CD14-positive monocyte (primary cell): ENCODE measurements around the gene SLC38A3. TPM values are rescaled to one million over a fixed set of nuclear protein-coding genes. Genes with fewer than 3 reads are reported as not detected.

Experiments
- DNase-seq, 3 donors: peaks; one replicate each; pipeline ENCODE4 v3.0.0-alpha.2; 2011 to 2022
- H2AFZ ChIP-seq: 2 replicates; pipeline ENCODE4 v1.6.0; 2012; ENCODE audit warnings: mild to moderate bottlenecking, low read depth, low read length, inconsistent platforms; ENCODE audit not compliant: insufficient read depth, poor library complexity, severe bottlenecking
- H3K27ac ChIP-seq, 2 donors: 1 replicate in 1 of 2; 2 replicates in 1 of 2; pipeline ENCODE4 v1.5.1; 2012 to 2013; ENCODE audit warnings: low read length in 2 of 2, control low read depth in 1 of 2, inconsistent platforms in 1 of 2, low read depth in 1 of 2, mild to moderate bottlenecking in 1 of 2
- H3K27me3 ChIP-seq, 2 donors: one replicate each; pipeline versions ENCODE4 v1.6.0 to v1.6.1; 2011 to 2013; ENCODE audit warnings: low read length in 2 of 2; ENCODE audit not compliant: control insufficient read depth in 2 of 2, insufficient read depth in 2 of 2
- H3K36me3 ChIP-seq, 2 donors: replicated peaks in 1 of 2; 1 replicate in 1 of 2; 2 replicates in 1 of 2; pipeline versions ENCODE4 v1.5.1 to v1.6.1; 2012 to 2013; ENCODE audit warnings: low read length in 2 of 2, control low read depth in 1 of 2, inconsistent platforms in 1 of 2, mild to moderate bottlenecking in 1 of 2; ENCODE audit not compliant: insufficient read depth in 2 of 2, control insufficient read depth in 1 of 2
- H3K4me1 ChIP-seq, 2 donors: 1 replicate in 1 of 2; 2 replicates in 1 of 2; pipeline versions ENCODE4 v1.5.1 to v1.6.1; 2012 to 2013; ENCODE audit warnings: low read length in 2 of 2, control low read depth in 1 of 2, inconsistent platforms in 1 of 2, mild to moderate bottlenecking in 1 of 2, moderate library complexity in 1 of 2; ENCODE audit not compliant: insufficient read depth in 2 of 2, control insufficient read depth in 1 of 2
- H3K4me2 ChIP-seq: replicated peaks from 2 replicates; pipeline ENCODE3; 2012; ENCODE audit warnings: low read length, moderate library complexity, mild to moderate bottlenecking; ENCODE audit not compliant: poor library complexity, severe bottlenecking; ENCODE audit errors: extremely low read depth
- H3K4me3 ChIP-seq, 3 experiments: fragments of 200-600 bp in 1 of 3; sonication (generic) in 1 of 3; replicated peaks in 1 of 3; 1 replicate in 2 of 3; 2 replicates in 1 of 3; pipeline ENCODE4 v1.5.1; 2011 to 2013; ENCODE audit warnings: low read length in 3 of 3, mild to moderate bottlenecking in 3 of 3, control low read depth in 2 of 3, low read depth in 2 of 3, inconsistent platforms in 1 of 3, moderate library complexity in 1 of 3
- H3K79me2 ChIP-seq: 2 replicates; pipeline ENCODE4 v1.6.0; 2012; ENCODE audit warnings: mild to moderate bottlenecking, control low read depth, inconsistent platforms, low read length, moderate library complexity; ENCODE audit not compliant: insufficient read depth
- H3K9ac ChIP-seq: 2 replicates; pipeline ENCODE4 v1.6.0; 2017; ENCODE audit warnings: low read length, mild to moderate bottlenecking; ENCODE audit not compliant: insufficient read depth, poor library complexity, severe bottlenecking
- H3K9me3 ChIP-seq, 2 donors: replicated peaks in 1 of 2; 1 replicate in 1 of 2; 2 replicates in 1 of 2; pipeline versions ENCODE4 v1.5.1 to v1.6.1; 2012 to 2013; ENCODE audit warnings: low read length in 2 of 2, control low read depth in 1 of 2; ENCODE audit not compliant: control insufficient read depth in 1 of 2, insufficient read depth in 1 of 2
- H4K20me1 ChIP-seq: 2 replicates; pipeline ENCODE4 v1.6.0; 2012; ENCODE audit warnings: mild to moderate bottlenecking, low read length, control low read depth, moderate library complexity; ENCODE audit not compliant: insufficient read depth
- H3K27ac Mint-ChIP-seq, 7 donors: one replicate each; pipeline ENCODE4 v1.8.0; 2020; ENCODE audit warnings: mild to moderate bottlenecking in 7 of 7, mixed read lengths in 7 of 7, moderate library complexity in 6 of 7, inconsistent platforms in 2 of 7
- H3K27me3 Mint-ChIP-seq, 3 donors: one replicate each; pipeline ENCODE4 v1.8.0; 2021 to 2022; ENCODE audit warnings: low read depth in 3 of 3, mild to moderate bottlenecking in 3 of 3, mixed read lengths in 3 of 3, moderate library complexity in 3 of 3, inconsistent platforms in 1 of 3
- H3K36me3 Mint-ChIP-seq, 2 donors: one replicate each; pipeline ENCODE4 v1.8.0; 2020; ENCODE audit warnings: mixed read lengths in 2 of 2, inconsistent platforms in 1 of 2, mild to moderate bottlenecking in 1 of 2
- H3K4me1 Mint-ChIP-seq: one replicate; pipeline ENCODE4 v1.8.0; 2020; ENCODE audit warnings: mild to moderate bottlenecking, mixed read lengths
- H3K4me3 Mint-ChIP-seq, 2 donors: one replicate each; pipeline ENCODE4 v1.8.0; 2020; ENCODE audit warnings: mild to moderate bottlenecking in 2 of 2, mixed read lengths in 2 of 2, moderate library complexity in 1 of 2
- H3K9me3 Mint-ChIP-seq, 7 donors: one replicate each; pipeline ENCODE4 v1.8.0; 2020 to 2022; ENCODE audit warnings: mixed read lengths in 7 of 7, mild to moderate bottlenecking in 6 of 7, moderate library complexity in 6 of 7, inconsistent platforms in 2 of 7
- WGBS: methylation state at CpG from one replicate; pipeline ENCODE4 v1.1.5; 2013; ENCODE audit warnings: missing lambda C conversion rate; ENCODE audit not compliant: insufficient coverage; 5-methylcytosine and 5-hydroxymethylcytosine counted together
- intact Hi-C, 2 donors: fragments of 100-400 bp; cut with micrococcal nuclease; formaldehyde crosslinking; loops; one replicate each; pipeline versions ENCODE4 v1.15.0 to v1.15.1; 2023
- polyA plus RNA-seq, 3 donors: library from polyadenylated mRNA; depleted of rRNA in 1 of 3; unstranded in 2 of 3; stranded (reverse) in 1 of 3; fragments of 300-500 nt in 2 of 3; fragments of >200 nt in 1 of 3; fragmentation: Illumina TruSeq in 2 of 3; gene quantifications; 1 replicate in 2 of 3; 2 replicates in 1 of 3; pipeline ENCODE4 v1.2.3, GENCODE V29; 2012 to 2021
- TF ChIP-seq, protein P1 (sequence below): fragments of 200-600 bp; IDR thresholded peaks from one replicate; pipeline ENCODE4 v1.8.0; 2022; ENCODE audit warnings: antibody characterized with exemption, mild to moderate bottlenecking

SLC38A3 gene
- polyA plus RNA-seq, 3 donors: not detected

DNA sequence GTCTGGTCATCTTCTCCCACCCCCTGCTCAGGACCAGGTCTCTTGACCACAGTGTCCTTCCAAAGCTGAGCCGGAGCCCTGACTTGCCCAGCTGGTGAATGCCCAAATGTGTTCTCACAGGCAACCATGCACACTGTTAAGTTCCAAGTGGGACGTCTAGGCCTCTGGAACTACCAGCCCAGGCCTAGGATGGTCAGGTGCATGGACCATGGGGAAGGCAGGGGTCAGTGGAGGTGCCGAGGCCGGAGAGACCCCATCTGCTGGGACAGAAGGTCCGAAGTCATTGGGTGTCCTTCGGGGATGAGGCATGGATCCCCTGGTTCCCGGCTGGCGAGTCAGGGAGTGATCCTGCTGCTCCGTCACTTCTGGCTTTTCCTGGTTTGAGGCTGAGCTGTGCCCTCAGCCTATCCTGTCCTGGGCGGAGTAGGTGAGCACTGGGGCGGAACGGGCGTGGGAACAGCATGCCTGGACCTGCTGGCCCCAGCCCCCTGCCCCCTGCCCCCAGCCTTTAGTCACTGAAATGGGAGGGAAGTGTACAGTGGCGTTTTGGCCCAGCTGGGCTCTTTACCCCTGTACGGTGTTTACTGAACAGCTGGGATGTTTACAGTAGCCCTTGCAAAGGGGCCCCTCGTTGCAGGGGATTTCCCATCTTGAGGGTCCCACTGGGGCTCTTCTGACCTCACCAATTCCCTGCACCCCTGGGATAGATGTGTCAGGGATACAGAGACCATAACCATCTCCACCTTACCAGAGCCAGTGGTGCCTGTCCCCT lies 37.8 kb upstream of the SLC38A3 start:
- H3K27me3 Mint-ChIP-seq: peaks cover 2 to 8% (median 7%) of the 10 kb centered on the region in 3 donors
- peak overlapping the region in 2 of 7 donors; percentile 12 to 26 for H3K27ac Mint-ChIP-seq
- H2AFZ ChIP-seq: no peak overlapping the region
- no peaks in the 10 kb centered on the region for H3K27me3 ChIP-seq
- H3K27ac ChIP-seq: no peak overlapping the region
- H3K36me3 ChIP-seq: no peaks in the 10 kb centered on the region
- no peak for DNase-seq
- H3K4me1 ChIP-seq: peaks cover 7 to 8% of the 10 kb centered on the region in 2 donors
- no peaks in the 10 kb centered on the region for H3K9me3 Mint-ChIP-seq
- no peaks in the 10 kb centered on the region for H3K9me3 ChIP-seq
- no peak overlapping the region for H3K4me3 Mint-ChIP-seq
- intact Hi-C loops: no loop called here
- no peak overlapping the region for H3K9ac ChIP-seq
- H3K4me1 Mint-ChIP-seq: peaks cover 14% of the 10 kb centered on the region
- 90% methylated on average over 9 of the region's 16 CpGs for WGBS
- no peak overlapping the region for H3K4me3 ChIP-seq
- H3K36me3 Mint-ChIP-seq: no peaks in the 10 kb centered on the region
- H3K4me2 ChIP-seq: no peak overlapping the region
- no peaks in the 10 kb centered on the region for H3K79me2 ChIP-seq
- TF ChIP-seq, protein P1, sequence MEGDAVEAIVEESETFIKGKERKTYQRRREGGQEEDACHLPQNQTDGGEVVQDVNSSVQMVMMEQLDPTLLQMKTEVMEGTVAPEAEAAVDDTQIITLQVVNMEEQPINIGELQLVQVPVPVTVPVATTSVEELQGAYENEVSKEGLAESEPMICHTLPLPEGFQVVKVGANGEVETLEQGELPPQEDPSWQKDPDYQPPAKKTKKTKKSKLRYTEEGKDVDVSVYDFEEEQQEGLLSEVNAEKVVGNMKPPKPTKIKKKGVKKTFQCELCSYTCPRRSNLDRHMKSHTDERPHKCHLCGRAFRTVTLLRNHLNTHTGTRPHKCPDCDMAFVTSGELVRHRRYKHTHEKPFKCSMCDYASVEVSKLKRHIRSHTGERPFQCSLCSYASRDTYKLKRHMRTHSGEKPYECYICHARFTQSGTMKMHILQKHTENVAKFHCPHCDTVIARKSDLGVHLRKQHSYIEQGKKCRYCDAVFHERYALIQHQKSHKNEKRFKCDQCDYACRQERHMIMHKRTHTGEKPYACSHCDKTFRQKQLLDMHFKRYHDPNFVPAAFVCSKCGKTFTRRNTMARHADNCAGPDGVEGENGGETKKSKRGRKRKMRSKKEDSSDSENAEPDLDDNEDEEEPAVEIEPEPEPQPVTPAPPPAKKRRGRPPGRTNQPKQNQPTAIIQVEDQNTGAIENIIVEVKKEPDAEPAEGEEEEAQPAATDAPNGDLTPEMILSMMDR: no peak
- no peaks in the 10 kb centered on the region for H4K20me1 ChIP-seq

DNA sequence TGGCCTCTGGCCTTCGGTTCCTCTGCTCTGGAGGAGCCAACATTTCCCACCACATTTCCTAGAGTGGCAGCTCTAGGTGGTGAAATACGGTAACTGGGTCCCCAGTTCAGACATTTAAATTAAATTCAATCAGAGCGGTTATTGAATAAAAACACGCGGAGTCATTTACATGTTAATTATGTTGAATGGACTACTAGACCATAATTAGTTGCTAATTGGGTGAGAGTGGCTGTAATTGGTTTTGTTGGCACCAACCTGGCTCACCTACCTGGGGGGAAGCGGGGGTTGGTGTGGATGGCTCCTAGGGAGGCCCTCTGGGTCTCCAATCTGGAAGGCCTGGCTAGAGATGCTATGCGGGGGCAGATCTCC lies 37.2 kb upstream of the SLC38A3 start:
- intact Hi-C loops: no loop called here
- Mint-ChIP-seq H3K4me1 (peaks cover 14% of the 10 kb centered on the region), H3K27ac (peak overlapping the region in 1 of 7 donors; percentile 12), H3K27me3 (peaks cover 2 to 7% (median 7%) of the 10 kb centered on the region in 3 donors), H3K4me3 (no peak overlapping the region), H3K9me3 (no peaks in the 10 kb centered on the region), H3K36me3 (no peaks in the 10 kb centered on the region)
- H3K36me3 ChIP-seq: no peaks in the 10 kb centered on the region
- H3K27ac ChIP-seq: no peak overlapping the region
- no peak overlapping the region for H2AFZ ChIP-seq
- no peaks in the 10 kb centered on the region for H4K20me1 ChIP-seq
- no peak overlapping the region for H3K4me3 ChIP-seq
- no peak overlapping the region for H3K4me2 ChIP-seq
- WGBS: 97% methylated on average over 5 of the region's 7 CpGs
- no peak for DNase-seq
- no peaks in the 10 kb centered on the region for H3K27me3 ChIP-seq
- H3K9ac ChIP-seq: no peak overlapping the region
- H3K9me3 ChIP-seq: no peaks in the 10 kb centered on the region
- TF ChIP-seq, protein P1: no peak
- no peaks in the 10 kb centered on the region for H3K79me2 ChIP-seq
- peaks cover 7 to 8% of the 10 kb centered on the region in 2 donors for H3K4me1 ChIP-seq
